Epithelial cell of esophagus (primary cell): Measurements from ENCODE around the gene SAP30L.

Source experiments
- DNase-seq: peaks from one replicate; pipeline ENCODE4 v3.0.0; 2010; ENCODE audit warnings: low read depth
- H3K4me3 ChIP-seq: 2 replicates; pipeline ENCODE4 v1.5.1; 2011; ENCODE audit warnings: mild to moderate bottlenecking, low read length, control low read depth
- CTCF ChIP-seq: IDR thresholded peaks from 2 replicates; pipeline ENCODE4 v1.5.1; 2011; ENCODE audit warnings: low read depth, mild to moderate bottlenecking, low read length, control low read depth, inconsistent platforms; ENCODE audit not compliant: insufficient read depth; ENCODE audit errors: missing control alignments

SAP30L gene

GRCh38 chr5:154409230-154409840 lies 36.5 kb upstream of the SAP30L start:
- no peak for DNase-seq
- no peak for TF ChIP-seq CTCF

GRCh38 chr5:154410008-154410407 lies 35.8 kb upstream of the SAP30L start:
- no peak for TF ChIP-seq CTCF
- DNase-seq: no peak
- H3K4me3 ChIP-seq: no peak overlapping the region

More at GRCh38 chr5:154409230-154409840, 36.5 kb upstream of the SAP30L start:
- no peak overlapping the region for H3K4me3 ChIP-seq

GRCh38 chr5:154410786-154411185 lies 35.0 kb upstream of the SAP30L start:
- no peak for DNase-seq
- no peak overlapping the region for H3K4me3 ChIP-seq
- no peak for TF ChIP-seq CTCF

- H3K4me3 ChIP-seq: no peak overlapping the region
- DNase-seq: no peak
- no peak for TF ChIP-seq CTCF
Measured at GRCh38 chr5:154411338-154411737, 34.5 kb upstream of the SAP30L start.

GRCh38 chr5:154412316-154412715 lies 33.5 kb upstream of the SAP30L start:
- no peak overlapping the region for H3K4me3 ChIP-seq
- no peak for TF ChIP-seq CTCF
- no peak for DNase-seq

- TF ChIP-seq CTCF: no peak
- no peak overlapping the region for H3K4me3 ChIP-seq
- no peak for DNase-seq
Measured at GRCh38 chr5:154412925-154413324, 32.9 kb upstream of the SAP30L start.

- no peak overlapping the region for H3K4me3 ChIP-seq
- no peak for TF ChIP-seq CTCF
- no peak for DNase-seq
Measured at GRCh38 chr5:154415114-154415513, 30.7 kb upstream of the SAP30L start.
